ENCODE measurements around the gene ICAM5. TPM values are rescaled to one million over a fixed set of nuclear protein-coding genes. Genes with fewer than 3 reads are reported as not detected.

Gene ICAM5
- total and polyA plus RNA-seq, 9 of the 15 experiments (the other 6 are each of a cell fraction or from before 2014, with no cell fraction given): 0.10 to 114 (median 13.7) TPM

DNA sequence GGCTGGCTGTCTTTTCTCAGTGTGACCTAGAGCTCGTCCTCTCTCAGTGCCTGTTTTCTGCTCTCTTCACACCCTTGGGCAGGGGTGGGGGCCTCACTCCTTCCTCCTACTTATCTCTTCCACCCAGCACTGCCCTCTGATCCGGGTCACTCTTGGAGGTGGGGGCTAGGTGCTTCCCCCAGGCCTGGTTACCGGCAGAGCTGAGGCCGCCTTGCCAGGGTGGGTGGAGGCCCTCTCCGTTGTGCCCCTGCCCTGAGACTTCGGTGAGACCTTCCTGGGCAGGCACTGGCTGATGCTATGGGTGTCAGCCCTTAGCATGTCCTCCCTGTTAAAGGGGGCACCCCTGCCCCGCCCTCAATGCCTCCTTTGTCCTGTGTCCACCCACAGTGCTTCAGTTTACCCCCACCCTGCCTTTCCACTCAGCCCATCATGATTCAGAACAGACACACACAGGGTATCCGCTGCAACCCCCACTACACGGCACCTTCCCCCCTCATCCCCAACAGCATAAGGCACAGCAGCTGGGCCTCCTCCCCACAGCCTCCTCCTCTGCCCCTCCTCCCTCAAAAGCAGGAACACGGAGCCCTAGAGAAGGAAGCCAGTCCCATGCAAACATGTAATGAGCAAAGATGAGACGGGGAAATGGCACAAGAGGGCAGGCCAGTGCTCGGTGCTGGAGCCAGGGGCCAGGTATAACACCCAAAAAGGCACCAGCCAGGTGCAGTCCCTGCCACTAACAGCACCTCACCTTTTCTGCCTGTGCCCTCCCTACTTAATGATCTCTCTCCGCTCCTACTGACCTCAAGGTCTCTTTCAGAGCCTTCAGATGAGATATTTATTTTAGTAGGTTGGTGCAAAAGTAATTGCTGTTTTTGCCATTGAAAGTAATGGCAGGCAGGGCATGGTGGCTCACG is 10.1 kb downstream of the ICAM5 start (continued):
- TF ChIP-seq SMAD2 (IDR thresholded peaks at IDR 0.05; ENCODE audit: low read depth, low read length) (no peak), E2F1 (CRISPR knock-in tag; IDR thresholded peaks at IDR 0.05) (no peak), MNT (conservative IDR thresholded peaks at IDR 0.05) (peak in 1 of 2 experiments; percentile 73; a peak in 2 of 4 replicates), TCF7L2 (IDR thresholded peaks at IDR 0.05; ENCODE audit: low read depth, low read length) (no peak), KLF16 (IDR thresholded peaks at IDR 0.05) (peak; percentile 57; the same call in 1 of the 2 replicates), NUFIP1 (IDR thresholded peaks at IDR 0.05; ENCODE audit: partially characterized antibody) (no peak), TRIM24 (IDR thresholded peaks at IDR 0.05) (peak in 1 of 2 experiments; percentile 37; a peak in 1 of 4 replicates), ZNF224 (CRISPR knock-in tag; IDR thresholded peaks at IDR 0.05) (no peak), KAT2B (IDR thresholded peaks at IDR 0.05; ENCODE audit: low read depth, low read length) (no peak), SNRNP70 (optimal IDR thresholded peaks at IDR 0.05; ENCODE audit: low read depth, low read length) (no peak), ZNF583 (CRISPR knock-in tag; IDR thresholded peaks at IDR 0.05) (no peak), BCOR (IDR thresholded peaks at IDR 0.05) (peak; percentile 58; the same call in 1 of the 2 replicates)
- TF ChIP-seq, protein P1, sequence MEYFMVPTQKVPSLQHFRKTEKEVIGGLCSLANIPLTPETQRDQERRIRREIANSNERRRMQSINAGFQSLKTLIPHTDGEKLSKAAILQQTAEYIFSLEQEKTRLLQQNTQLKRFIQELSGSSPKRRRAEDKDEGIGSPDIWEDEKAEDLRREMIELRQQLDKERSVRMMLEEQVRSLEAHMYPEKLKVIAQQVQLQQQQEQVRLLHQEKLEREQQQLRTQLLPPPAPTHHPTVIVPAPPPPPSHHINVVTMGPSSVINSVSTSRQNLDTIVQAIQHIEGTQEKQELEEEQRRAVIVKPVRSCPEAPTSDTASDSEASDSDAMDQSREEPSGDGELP (CRISPR knock-in tag; IDR thresholded peaks at IDR 0.05; ENCODE audit: borderline replicate concordance): peak; percentile 92
- TF ChIP-seq, protein P2, sequence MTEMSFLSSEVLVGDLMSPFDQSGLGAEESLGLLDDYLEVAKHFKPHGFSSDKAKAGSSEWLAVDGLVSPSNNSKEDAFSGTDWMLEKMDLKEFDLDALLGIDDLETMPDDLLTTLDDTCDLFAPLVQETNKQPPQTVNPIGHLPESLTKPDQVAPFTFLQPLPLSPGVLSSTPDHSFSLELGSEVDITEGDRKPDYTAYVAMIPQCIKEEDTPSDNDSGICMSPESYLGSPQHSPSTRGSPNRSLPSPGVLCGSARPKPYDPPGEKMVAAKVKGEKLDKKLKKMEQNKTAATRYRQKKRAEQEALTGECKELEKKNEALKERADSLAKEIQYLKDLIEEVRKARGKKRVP (CRISPR knock-in tag; IDR thresholded peaks at IDR 0.05): 0 out of 2 replicates have a peak, but pooled peaks have one; percentile 26

Measured in K562 (cell line).